ENCODE data around the gene NGRN.

NGRN gene

DNA sequence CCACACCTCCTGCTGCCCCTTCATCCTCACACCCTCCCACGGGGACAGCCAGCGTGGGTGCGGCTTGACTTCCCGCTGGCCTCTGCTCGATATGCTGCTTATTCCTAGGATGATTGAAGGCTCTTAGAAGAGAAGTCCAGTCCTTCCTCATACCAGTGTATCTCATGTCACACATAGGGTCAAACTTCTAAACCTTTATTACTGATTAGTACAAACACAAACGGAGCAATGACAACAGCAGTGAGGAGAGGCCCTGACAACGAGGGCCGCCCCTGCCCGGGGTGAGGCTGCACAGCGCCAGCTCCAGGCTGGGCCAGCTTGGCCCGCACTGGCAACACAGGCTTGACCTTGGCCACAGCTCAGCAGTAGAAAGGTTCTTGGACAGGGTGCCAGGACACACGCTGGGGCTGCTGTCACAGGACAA lies 35.4 kb upstream of the NGRN start:
- no peak for DNase-seq (ENCODE audit: low read depth)
- TF ChIP-seq, protein P1, sequence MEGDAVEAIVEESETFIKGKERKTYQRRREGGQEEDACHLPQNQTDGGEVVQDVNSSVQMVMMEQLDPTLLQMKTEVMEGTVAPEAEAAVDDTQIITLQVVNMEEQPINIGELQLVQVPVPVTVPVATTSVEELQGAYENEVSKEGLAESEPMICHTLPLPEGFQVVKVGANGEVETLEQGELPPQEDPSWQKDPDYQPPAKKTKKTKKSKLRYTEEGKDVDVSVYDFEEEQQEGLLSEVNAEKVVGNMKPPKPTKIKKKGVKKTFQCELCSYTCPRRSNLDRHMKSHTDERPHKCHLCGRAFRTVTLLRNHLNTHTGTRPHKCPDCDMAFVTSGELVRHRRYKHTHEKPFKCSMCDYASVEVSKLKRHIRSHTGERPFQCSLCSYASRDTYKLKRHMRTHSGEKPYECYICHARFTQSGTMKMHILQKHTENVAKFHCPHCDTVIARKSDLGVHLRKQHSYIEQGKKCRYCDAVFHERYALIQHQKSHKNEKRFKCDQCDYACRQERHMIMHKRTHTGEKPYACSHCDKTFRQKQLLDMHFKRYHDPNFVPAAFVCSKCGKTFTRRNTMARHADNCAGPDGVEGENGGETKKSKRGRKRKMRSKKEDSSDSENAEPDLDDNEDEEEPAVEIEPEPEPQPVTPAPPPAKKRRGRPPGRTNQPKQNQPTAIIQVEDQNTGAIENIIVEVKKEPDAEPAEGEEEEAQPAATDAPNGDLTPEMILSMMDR (IDR thresholded peaks at IDR 0.05; ENCODE audit: low read depth, low read length, missing control alignments): no peak
- no peak overlapping the region for H3K4me3 ChIP-seq (ENCODE audit: low read depth, low read length)

GRCh38 chr15:90230610-90231009 lies 34.9 kb upstream of the NGRN start:
- H3K4me3 ChIP-seq (ENCODE audit: low read depth, low read length): no peak overlapping the region; the same call in 1 of the 2 replicates
- DNase-seq (ENCODE audit: low read depth): no peak
- TF ChIP-seq, protein P1 (IDR thresholded peaks at IDR 0.05; ENCODE audit: low read depth, low read length, missing control alignments): no peak

DNA sequence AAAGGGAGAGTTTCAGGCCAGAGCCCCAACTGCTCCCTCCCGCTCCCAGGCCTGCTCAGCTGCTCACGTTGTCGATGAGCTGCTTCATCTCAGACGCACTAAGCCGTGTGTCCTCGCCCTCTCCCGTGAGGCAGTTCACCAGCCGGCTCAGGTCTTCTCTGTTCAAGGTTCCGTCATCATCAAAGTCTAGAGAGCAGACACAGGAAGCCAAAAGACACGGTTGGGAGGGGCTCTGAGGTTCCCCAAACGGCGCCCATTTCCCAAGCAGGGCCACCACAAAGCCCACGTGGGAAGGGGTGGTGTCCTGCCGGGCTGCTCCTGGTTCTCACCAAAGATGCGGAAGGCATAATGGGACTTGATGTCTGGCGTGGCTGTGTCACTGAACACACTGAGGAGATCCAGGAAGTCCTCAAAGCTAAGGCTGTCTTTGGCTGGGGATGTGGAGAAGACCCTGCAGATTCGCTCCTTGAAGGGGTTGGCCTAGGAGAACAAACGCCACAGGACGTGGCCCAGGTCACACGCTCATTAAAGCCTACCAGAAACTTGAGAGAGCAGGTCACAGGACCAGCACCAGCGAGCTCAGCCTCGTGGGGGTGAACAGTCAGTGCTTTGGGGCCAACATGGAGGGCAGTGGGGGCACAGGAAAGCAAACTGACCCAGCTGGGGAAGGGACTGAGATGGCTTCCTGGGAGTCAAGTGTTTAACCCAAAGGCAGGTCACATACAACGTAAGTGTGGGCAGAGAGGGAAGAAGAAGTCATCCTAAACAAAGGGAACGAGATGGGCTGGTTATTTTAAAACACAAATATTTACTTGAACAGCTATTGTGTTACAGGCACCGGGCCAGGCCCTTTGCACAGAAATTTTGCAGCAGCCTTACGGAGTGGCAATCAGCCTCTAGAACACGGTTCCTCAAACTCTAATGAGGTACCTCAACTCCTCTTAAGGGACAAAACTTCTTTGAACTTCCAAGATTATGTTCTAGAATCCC lies 34.1 kb upstream of the NGRN start:
- TF ChIP-seq, protein P1 (IDR thresholded peaks at IDR 0.05; ENCODE audit: low read depth, low read length, missing control alignments): no peak
- peak overlapping the region; percentile 90 for H3K4me3 ChIP-seq (ENCODE audit: low read depth, low read length)
- DNase-seq (ENCODE audit: low read depth): no peak

GRCh38 chr15:90232196-90232595 lies 33.3 kb upstream of the NGRN start:
- peak overlapping the region; percentile 90 for H3K4me3 ChIP-seq (ENCODE audit: low read depth, low read length)
- TF ChIP-seq, protein P1 (IDR thresholded peaks at IDR 0.05; ENCODE audit: low read depth, low read length, missing control alignments): no peak
- DNase-seq (ENCODE audit: low read depth): no peak

- no peak for DNase-seq (ENCODE audit: low read depth)
- TF ChIP-seq, protein P1 (IDR thresholded peaks at IDR 0.05; ENCODE audit: low read depth, low read length, missing control alignments): peak; percentile 47
- peak overlapping the region; percentile 90 for H3K4me3 ChIP-seq (ENCODE audit: low read depth, low read length)
These were observed 32.5 kb upstream of the NGRN start for GRCh38 chr15:90232941-90233386.

GRCh38 chr15:90233387-90234095 lies 31.9 kb upstream of the NGRN start, which contains the start of gene CIB1:
Gene CIB1, minus strand, starts transcription at chr15:90233941. Its CDS starts 56 bp downstream, at chr15:90233885.
- TF ChIP-seq, protein P1 (IDR thresholded peaks at IDR 0.05; ENCODE audit: low read depth, low read length, missing control alignments): no peak
- peak within 1 kb of the TSS; percentile 90 for H3K4me3 ChIP-seq (ENCODE audit: low read depth, low read length)
- DNase-seq (ENCODE audit: low read depth): peak; percentile 86

All from GM12864 (cell line).